Epidermal melanocyte (primary cell): ENCODE data around the gene PRKACA.

ENCODE experiments used
- DNase-seq: peaks from one replicate; pipeline ENCODE4 v3.0.0; 2011; ENCODE audit warnings: low spot score; ENCODE audit not compliant: insufficient read length

The PRKACA gene

GRCh38 chr19:14094854-14095253 is 22.7 kb downstream of the PRKACA start:
- DNase-seq, result no peak

GRCh38 chr19:14093117-14093823 is 24.3 kb downstream of the PRKACA start:
- DNase-seq, result no peak

- no peak for DNase-seq
Measured at GRCh38 chr19:14091813-14092462, 25.6 kb downstream of the PRKACA start.

GRCh38 chr19:14091081-14091812 is 26.3 kb downstream of the PRKACA start:
- DNase-seq, result no peak

- DNase-seq, result peak; percentile 93
Measured at GRCh38 chr19:14090509-14091080, 27.0 kb downstream of the PRKACA start, which contains the start of gene SAMD1. Gene SAMD1, minus strand, starts transcription at chr19:14090751.

GRCh38 chr19:14089662-14090508 is 27.7 kb downstream of the PRKACA start:
- DNase-seq, result peak; percentile 66

- no peak for DNase-seq
Measured at GRCh38 chr19:14089412-14089661, 28.2 kb downstream of the PRKACA start.

GRCh38 chr19:14088634-14089411 is 28.7 kb downstream of the PRKACA start:
- no peak for DNase-seq

- peak; percentile 10 for DNase-seq
Measured at GRCh38 chr19:14086098-14086497, 31.5 kb downstream of the PRKACA start.

GRCh38 chr19:14085309-14085995 is 32.1 kb downstream of the PRKACA start, which contains the start of gene C19orf67:
Gene C19orf67, minus strand, starts transcription at chr19:14085783. Its CDS starts 156 bp downstream, at chr19:14085627.
- peak; percentile 8 for DNase-seq

GRCh38 chr19:14082675-14082960 is 34.9 kb downstream of the PRKACA start:
- no peak for DNase-seq

GRCh38 chr19:14081797-14082674 is 35.5 kb downstream of the PRKACA start:
- no peak for DNase-seq

GRCh38 chr19:14080887-14081796 is 36.4 kb downstream of the PRKACA start:
- DNase-seq, result peak; percentile 100

- DNase-seq, result no peak
Measured at GRCh38 chr19:14078411-14078810, 39.2 kb downstream of the PRKACA start.

- no peak for DNase-seq
Measured at GRCh38 chr19:14073925-14074838, 43.4 kb downstream of the PRKACA start.

GRCh38 chr19:14073261-14073924 is 44.2 kb downstream of the PRKACA start:
- DNase-seq, result peak; percentile 58
